Trophoblast cell (in vitro differentiated cells and primary cell): Measurements from ENCODE around the gene KCNMA1.

ENCODE experiments used
- DNase-seq, 2 donors: peaks; one replicate each; pipeline ENCODE4 v3.0.0-alpha.2; 2016
- H2AFZ ChIP-seq: 2 replicates; pipeline ENCODE4 v1.6.1; 2013; ENCODE audit warnings: low read length, moderate library complexity, mild to moderate bottlenecking; ENCODE audit not compliant: insufficient read depth, poor library complexity
- H2AK5ac ChIP-seq: 2 replicates; pipeline ENCODE4 v1.6.1; 2013; ENCODE audit warnings: mild to moderate bottlenecking, low read length
- H2BK120ac ChIP-seq: 2 replicates; pipeline ENCODE4 v1.6.1; 2013; ENCODE audit warnings: low read length, mild to moderate bottlenecking, moderate library complexity; ENCODE audit not compliant: insufficient read depth, poor library complexity
- H2BK12ac ChIP-seq: 2 replicates; pipeline ENCODE4 v1.6.1; 2013; ENCODE audit warnings: mild to moderate bottlenecking, low read length, moderate library complexity
- H2BK5ac ChIP-seq: 2 replicates; pipeline ENCODE4 v1.6.1; 2013; ENCODE audit warnings: low read length, low read depth, moderate library complexity, mild to moderate bottlenecking; ENCODE audit not compliant: poor library complexity
- H3K14ac ChIP-seq: 2 replicates; pipeline ENCODE4 v1.6.1; 2013; ENCODE audit warnings: mild to moderate bottlenecking, low read length
- H3K18ac ChIP-seq: 2 replicates; pipeline ENCODE4 v1.6.1; 2013; ENCODE audit warnings: mild to moderate bottlenecking, low read length
- H3K23ac ChIP-seq: 2 replicates; pipeline ENCODE4 v1.6.1; 2013; ENCODE audit warnings: low read length
- H3K27ac ChIP-seq: 2 replicates; pipeline ENCODE4 v1.5.1; 2013; ENCODE audit warnings: low read depth, mild to moderate bottlenecking, inconsistent platforms, low read length, moderate library complexity
- H3K27me3 ChIP-seq: 2 replicates; pipeline ENCODE4 v1.6.1; 2013; ENCODE audit warnings: inconsistent platforms, mild to moderate bottlenecking, low read length, moderate library complexity; ENCODE audit not compliant: insufficient read depth
- H3K36me3 ChIP-seq, 2 experiments: 1 replicate in 1 of 2; 2 replicates in 1 of 2; pipeline ENCODE4 v1.6.1; 2013; ENCODE audit warnings: low read length in 2 of 2, mild to moderate bottlenecking in 2 of 2, moderate library complexity in 1 of 2; ENCODE audit not compliant: insufficient read depth in 2 of 2, control insufficient read depth in 1 of 2
- H3K4ac ChIP-seq: 2 replicates; pipeline ENCODE4 v1.6.1; 2013; ENCODE audit warnings: low read depth, mild to moderate bottlenecking, low read length, moderate library complexity
- H3K4me1 ChIP-seq, 2 experiments: 1 replicate in 1 of 2; 2 replicates in 1 of 2; pipeline ENCODE4 v1.6.1; 2013; ENCODE audit warnings: low read length in 2 of 2, mild to moderate bottlenecking in 2 of 2, moderate library complexity in 1 of 2; ENCODE audit not compliant: insufficient read depth in 2 of 2, control insufficient read depth in 1 of 2
- H3K4me2 ChIP-seq: 2 replicates; pipeline ENCODE4 v1.6.1; 2013; ENCODE audit warnings: inconsistent platforms, mild to moderate bottlenecking, low read length, moderate library complexity
- H3K4me3 ChIP-seq: 2 replicates; pipeline ENCODE4 v1.5.1; 2013; ENCODE audit warnings: mild to moderate bottlenecking, low read depth, low read length, inconsistent platforms
- H3K79me1 ChIP-seq: one replicate; pipeline ENCODE4 v1.6.1; 2013; ENCODE audit warnings: low read length
- H3K79me2 ChIP-seq: 2 replicates; pipeline ENCODE4 v1.6.1; 2013; ENCODE audit warnings: low read length, mild to moderate bottlenecking; ENCODE audit not compliant: control insufficient read depth, insufficient read depth, poor library complexity
- H3K9ac ChIP-seq: 2 replicates; pipeline ENCODE4 v1.6.1; 2013; ENCODE audit warnings: mild to moderate bottlenecking, low read length
- H3K9me3 ChIP-seq: 2 replicates; pipeline ENCODE4 v1.6.1; 2013; ENCODE audit warnings: low read depth, mild to moderate bottlenecking, control low read depth, inconsistent platforms, low read length; ENCODE audit not compliant: insufficient read depth
- H4K12ac ChIP-seq: 2 replicates; pipeline ENCODE4 v1.6.1; 2013; ENCODE audit warnings: low read depth, mild to moderate bottlenecking, low read length, moderate library complexity
- H4K8ac ChIP-seq: 2 replicates; pipeline ENCODE4 v1.6.1; 2013; ENCODE audit warnings: low read depth, mild to moderate bottlenecking, low read length, moderate library complexity
- H4K91ac ChIP-seq: one replicate; pipeline ENCODE4 v1.6.1; 2013; ENCODE audit warnings: low read depth, mild to moderate bottlenecking, low read length, moderate library complexity
- WGBS: extraction: QIAGEN DNeasy Blood & Tissue Kit; methylation state at CpG from one replicate; pipeline ENCODE4 v1.1.7; 2013; ENCODE audit warnings: missing lambda C conversion rate; ENCODE audit not compliant: insufficient read length, insufficient coverage; ENCODE audit errors: extremely low coverage; 5-methylcytosine and 5-hydroxymethylcytosine counted together

The KCNMA1 gene

GRCh38 chr10:77653210-77653609 lies 15.6 kb upstream of the KCNMA1 start:
- Histone ChIP-seq H3K4me2 (no peak overlapping the region), H4K91ac (no peak overlapping the region), H3K79me2 (no peaks in the 10 kb centered on the region), H3K9ac (no peak overlapping the region), H3K79me1 (no peaks in the 10 kb centered on the region), H3K27ac (no peak overlapping the region), H3K27me3 (no peaks in the 10 kb centered on the region), H2AFZ (no peak overlapping the region), H2AK5ac (no peak overlapping the region), H4K8ac (no peak overlapping the region), H3K4me1 (no peaks in the 10 kb centered on the region), H4K12ac (no peak overlapping the region), H3K23ac (no peak overlapping the region), H2BK5ac (no peak overlapping the region), H3K4ac (no peak overlapping the region), H3K14ac (no peak overlapping the region), H2BK12ac (no peak overlapping the region), H3K4me3 (no peak overlapping the region), H2BK120ac (no peak overlapping the region), H3K9me3 (no peaks in the 10 kb centered on the region), H3K36me3 (no peaks in the 10 kb centered on the region), H3K18ac (no peak overlapping the region)
- DNase-seq = no peak

GRCh38 chr10:77649333-77650331 lies 12.0 kb upstream of the KCNMA1 start:
- Histone ChIP-seq H3K9ac (no peak overlapping the region), H2BK120ac (no peak overlapping the region), H2BK12ac (no peak overlapping the region), H3K4me1 (no peaks in the 10 kb centered on the region), H3K27ac (no peak overlapping the region), H4K12ac (no peak overlapping the region), H3K79me1 (no peaks in the 10 kb centered on the region), H3K36me3 (no peaks in the 10 kb centered on the region), H3K4ac (no peak overlapping the region), H3K4me3 (no peak overlapping the region), H4K91ac (no peak overlapping the region), H3K23ac (no peak overlapping the region), H2BK5ac (no peak overlapping the region), H2AK5ac (no peak overlapping the region), H4K8ac (no peak overlapping the region), H3K27me3 (no peaks in the 10 kb centered on the region), H3K14ac (no peak overlapping the region), H3K18ac (no peak overlapping the region), H2AFZ (no peak overlapping the region), H3K9me3 (no peaks in the 10 kb centered on the region), H3K4me2 (no peak overlapping the region), H3K79me2 (no peaks in the 10 kb centered on the region)
- WGBS = no CpG with 5 or more reads among the region's 8 CpGs
- no peak for DNase-seq

- Histone ChIP-seq H3K79me1 (no peaks in the 10 kb centered on the region), H2BK5ac (no peak overlapping the region), H3K4me3 (no peak overlapping the region), H3K14ac (no peak overlapping the region), H2BK12ac (no peak overlapping the region), H3K4me1 (no peaks in the 10 kb centered on the region), H3K36me3 (no peaks in the 10 kb centered on the region), H4K12ac (no peak overlapping the region), H3K4me2 (no peak overlapping the region), H4K8ac (no peak overlapping the region), H3K9me3 (no peaks in the 10 kb centered on the region), H2BK120ac (no peak overlapping the region), H3K9ac (no peak overlapping the region), H3K79me2 (no peaks in the 10 kb centered on the region), H3K27me3 (no peaks in the 10 kb centered on the region), H3K4ac (no peak overlapping the region), H2AFZ (no peak overlapping the region), H3K23ac (no peak overlapping the region), H3K18ac (no peak overlapping the region), H3K27ac (no peak overlapping the region), H2AK5ac (no peak overlapping the region), H4K91ac (no peak overlapping the region)
- WGBS = no CpG with 5 or more reads among the region's 1 CpG
- DNase-seq = no peak
Measured at GRCh38 chr10:77648472-77648871, 10.9 kb upstream of the KCNMA1 start.

- Histone ChIP-seq H4K8ac (no peak overlapping the region), H3K27ac (no peak overlapping the region), H3K18ac (no peak overlapping the region), H2BK12ac (no peak overlapping the region), H3K4me1 (no peaks in the 10 kb centered on the region), H4K91ac (no peak overlapping the region), H4K12ac (no peak overlapping the region), H2BK120ac (no peak overlapping the region), H3K9ac (no peak overlapping the region), H3K79me2 (no peaks in the 10 kb centered on the region), H3K4me2 (no peak overlapping the region), H3K27me3 (no peaks in the 10 kb centered on the region), H3K36me3 (no peaks in the 10 kb centered on the region), H3K79me1 (no peaks in the 10 kb centered on the region), H2AFZ (no peak overlapping the region), H2BK5ac (no peak overlapping the region), H3K23ac (no peak overlapping the region), H2AK5ac (no peak overlapping the region), H3K9me3 (no peaks in the 10 kb centered on the region), H3K14ac (no peak overlapping the region), H3K4me3 (no peak overlapping the region), H3K4ac (no peak overlapping the region)
- WGBS = no CpG with 5 or more reads among the region's 4 CpGs
- no peak for DNase-seq
Measured at GRCh38 chr10:77647543-77648293, 10.1 kb upstream of the KCNMA1 start.
